ENCODE data around the gene CCDC77.

Gene CCDC77

DNA sequence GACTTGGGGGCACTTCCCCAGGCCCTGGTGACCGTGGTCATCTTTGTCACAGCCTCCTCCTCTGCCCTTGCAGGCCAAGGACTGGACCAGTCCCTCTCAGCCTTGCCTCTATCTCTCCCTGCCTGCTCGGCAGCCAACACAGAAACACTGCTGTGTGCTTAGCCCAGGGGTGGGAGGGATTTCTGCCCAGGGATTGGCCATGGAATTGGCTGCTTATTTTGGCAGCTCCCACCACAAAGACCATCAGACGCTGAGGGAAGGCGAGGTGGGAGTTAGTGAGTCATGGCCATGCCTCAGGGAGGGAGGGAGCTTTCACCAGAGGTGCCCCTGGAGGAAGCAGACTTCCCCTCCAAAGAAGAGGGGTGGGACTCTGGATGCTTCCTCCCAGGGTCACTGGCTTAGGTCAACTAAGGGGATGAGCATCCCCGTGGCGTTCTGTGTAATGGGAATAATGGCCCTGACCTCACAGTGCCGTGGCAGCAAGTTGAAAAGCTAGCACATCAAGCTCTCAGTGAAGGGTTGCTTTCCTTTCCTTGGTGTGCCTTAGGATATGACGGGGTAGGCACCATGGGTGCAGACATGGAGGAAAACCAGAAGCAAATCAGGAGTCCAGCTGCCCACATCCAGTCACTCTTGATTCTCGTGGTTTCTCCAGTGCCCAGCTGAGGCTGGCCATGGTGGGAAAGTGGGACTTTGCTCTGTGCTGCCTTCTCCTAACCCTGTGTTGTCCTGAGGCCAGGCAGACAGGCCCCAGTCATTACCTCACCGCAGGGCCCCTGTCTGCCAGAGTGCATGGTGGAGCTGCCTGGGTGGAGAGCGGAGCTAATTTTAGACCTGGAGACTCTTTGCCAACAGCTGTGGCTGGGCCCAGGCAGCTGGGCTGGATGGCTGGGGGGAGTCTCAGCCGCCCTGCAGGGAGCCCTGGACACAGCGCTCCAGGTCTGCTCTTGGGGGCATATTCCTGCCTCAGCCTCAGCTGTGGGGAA, 79.7 kb downstream of the CCDC77 start:
- no peak overlapping the region for H3K27ac Mint-ChIP-seq
- H3K4me3 Mint-ChIP-seq: no peak overlapping the region
- no peaks in the 10 kb centered on the region for H3K36me3 Mint-ChIP-seq (ENCODE audit: low read depth)
- peaks cover 10% of the 10 kb centered on the region for H3K27me3 Mint-ChIP-seq (ENCODE audit: low read depth)
- DNase-seq (ENCODE audit: low spot score): no peak
- H3K9me3 Mint-ChIP-seq: no peaks in the 10 kb centered on the region
- no peaks in the 10 kb centered on the region for H3K4me1 Mint-ChIP-seq (ENCODE audit: low read depth)

DNA sequence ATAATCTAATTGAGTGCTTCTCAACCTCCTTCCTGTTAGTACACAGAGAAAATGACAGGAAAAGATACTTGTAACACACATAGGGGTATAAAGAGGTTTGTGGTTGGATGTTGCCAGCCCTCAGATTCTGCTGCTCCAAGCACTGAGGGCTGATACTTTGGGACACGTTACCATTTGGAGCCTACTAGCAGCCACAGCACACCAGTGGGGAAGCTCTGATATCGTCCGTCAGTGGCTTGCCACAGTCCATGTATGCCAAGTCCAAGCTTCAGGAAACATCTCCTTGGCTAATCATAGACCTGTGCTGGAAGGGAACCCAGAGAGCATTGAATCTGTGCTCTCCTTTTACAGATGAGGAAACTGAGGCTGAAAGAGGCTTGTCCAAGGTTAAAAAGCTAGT, 80.6 kb downstream of the CCDC77 start:
- DNase-seq (ENCODE audit: low spot score): no peak
- Mint-ChIP-seq H3K36me3 (ENCODE audit: low read depth) (no peaks in the 10 kb centered on the region), H3K4me3 (no peak overlapping the region), H3K9me3 (no peaks in the 10 kb centered on the region), H3K27ac (no peak overlapping the region), H3K4me1 (ENCODE audit: low read depth) (no peaks in the 10 kb centered on the region), H3K27me3 (ENCODE audit: low read depth) (peaks cover 10% of the 10 kb centered on the region)

DNA sequence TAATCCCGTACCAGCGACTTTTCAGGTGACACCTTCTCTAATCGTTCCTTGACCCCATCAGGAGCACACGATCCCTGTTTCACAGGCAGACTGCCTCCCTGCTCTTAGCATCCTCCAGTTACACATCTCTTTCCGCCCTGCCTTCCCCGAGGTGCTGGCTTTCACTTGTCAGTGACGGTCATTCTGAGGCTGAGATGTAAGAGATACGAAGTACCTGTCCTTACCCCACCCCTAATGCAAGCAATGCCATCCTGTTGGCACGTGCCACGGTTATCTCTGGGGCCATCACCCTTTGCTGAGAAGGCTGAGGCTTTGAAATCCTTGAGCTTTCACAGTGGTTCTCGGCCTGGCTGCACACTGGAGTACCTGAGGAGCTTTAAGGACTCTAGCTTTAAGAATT, 82.7 kb downstream of the CCDC77 start:
- Mint-ChIP-seq H3K27me3 (ENCODE audit: low read depth) (peaks cover 3% of the 10 kb centered on the region), H3K9me3 (no peaks in the 10 kb centered on the region), H3K4me1 (ENCODE audit: low read depth) (peaks cover 3% of the 10 kb centered on the region), H3K27ac (no peak overlapping the region), H3K36me3 (ENCODE audit: low read depth) (no peaks in the 10 kb centered on the region), H3K4me3 (no peak overlapping the region)
- no peak for DNase-seq (ENCODE audit: low spot score)

DNA sequence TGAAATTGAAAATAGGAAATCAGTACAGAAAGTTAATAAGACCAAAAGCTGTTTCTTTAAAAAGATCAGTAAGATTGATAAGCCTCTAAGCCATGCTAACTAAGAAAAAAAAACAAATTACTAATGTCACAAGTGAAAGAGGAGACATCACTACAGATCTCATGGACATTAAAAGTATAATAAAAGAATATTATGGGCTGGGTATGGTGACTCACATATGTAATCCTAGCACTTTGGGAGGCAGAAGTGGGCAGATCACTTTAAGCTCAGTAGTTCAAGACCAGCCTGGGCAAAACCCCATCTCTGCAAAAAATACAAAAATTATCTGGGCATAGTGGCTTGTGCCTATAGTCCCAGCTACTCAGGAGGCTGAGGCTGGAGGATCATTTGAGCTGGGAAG, 88.8 kb downstream of the CCDC77 start:
- Mint-ChIP-seq H3K36me3 (ENCODE audit: low read depth) (no peaks in the 10 kb centered on the region), H3K27ac (no peak overlapping the region), H3K4me3 (no peak overlapping the region), H3K9me3 (peaks cover 8% of the 10 kb centered on the region), H3K27me3 (ENCODE audit: low read depth) (peaks cover 5% of the 10 kb centered on the region), H3K4me1 (ENCODE audit: low read depth) (peaks cover 3% of the 10 kb centered on the region)
- no peak for DNase-seq (ENCODE audit: low spot score)
